ENCODE data around the gene CLOCK.

CLOCK gene

GRCh38 chr4:55442541-55442940, 104.2 kb downstream of the CLOCK start:
- Histone ChIP-seq H3K79me2 (ENCODE audit: insufficient read depth, low read length) (no peaks in the 10 kb centered on the region), H3K36me3 (ENCODE audit: insufficient read depth, low read length) (peaks cover 4% of the 10 kb centered on the region; the same call in 1 of the 2 replicates), H3K9me3 (ENCODE audit: insufficient read depth, low read depth, low read length) (no peaks in the 10 kb centered on the region), H3K4me2 (ENCODE audit: low read depth, low read length, poor library complexity, severe bottlenecking) (no peak overlapping the region), H3K4me1 (ENCODE audit: insufficient read depth, low read length, poor library complexity, severe bottlenecking) (no peaks in the 10 kb centered on the region), H2AFZ (ENCODE audit: low read length) (no peak overlapping the region), H3K4me3 (ENCODE audit: low read length, poor library complexity, severe bottlenecking) (no peak overlapping the region), H3K27me3 (ENCODE audit: insufficient read depth, low read length, poor library complexity, severe bottlenecking) (no peaks in the 10 kb centered on the region), H3F3A (ENCODE audit: low read depth) (no peaks in the 10 kb centered on the region), H3K9ac (ENCODE audit: low read depth, low read length, poor library complexity, severe bottlenecking) (no peak overlapping the region), H3K9me2 (replicated peaks; ENCODE audit: low read depth, low read length) (no peaks in the 10 kb centered on the region), H4K20me1 (ENCODE audit: insufficient read depth, low read length, poor library complexity, severe bottlenecking) (no peaks in the 10 kb centered on the region)
- TF ChIP-seq CTCF (conservative IDR thresholded peaks at IDR 0.05; ENCODE audit: low read length) (no peak), EZH2phosphoT487 (IDR thresholded peaks at IDR 0.05; ENCODE audit: borderline replicate concordance) (no peak)

- TF ChIP-seq EZH2phosphoT487 (IDR thresholded peaks at IDR 0.05; ENCODE audit: borderline replicate concordance) = no peak
- TF ChIP-seq CTCF (conservative IDR thresholded peaks at IDR 0.05; ENCODE audit: low read length) = no peak
Observed at GRCh38 chr4:55440786-55441185, 105.9 kb downstream of the CLOCK start.

GRCh38 chr4:55439023-55439422, 107.7 kb downstream of the CLOCK start:
- Histone ChIP-seq H3K9ac (ENCODE audit: low read depth, low read length, poor library complexity, severe bottlenecking) (no peak overlapping the region), H3K9me2 (replicated peaks; ENCODE audit: low read depth, low read length) (no peaks in the 10 kb centered on the region), H3K9me3 (ENCODE audit: insufficient read depth, low read depth, low read length) (no peaks in the 10 kb centered on the region), H3K79me2 (ENCODE audit: insufficient read depth, low read length) (no peaks in the 10 kb centered on the region), H3K4me1 (ENCODE audit: insufficient read depth, low read length, poor library complexity, severe bottlenecking) (peaks cover 10% of the 10 kb centered on the region), H3K27me3 (ENCODE audit: insufficient read depth, low read length, poor library complexity, severe bottlenecking) (no peaks in the 10 kb centered on the region), H2AFZ (ENCODE audit: low read length) (no peak overlapping the region), H3K4me3 (ENCODE audit: low read length, poor library complexity, severe bottlenecking) (no peak overlapping the region), H3K4me2 (ENCODE audit: low read depth, low read length, poor library complexity, severe bottlenecking) (no peak overlapping the region), H3F3A (ENCODE audit: low read depth) (no peaks in the 10 kb centered on the region), H4K20me1 (ENCODE audit: insufficient read depth, low read length, poor library complexity, severe bottlenecking) (no peaks in the 10 kb centered on the region), H3K36me3 (ENCODE audit: insufficient read depth, low read length) (peaks cover 11% of the 10 kb centered on the region; the same call in 1 of the 2 replicates)
- TF ChIP-seq EZH2phosphoT487 (IDR thresholded peaks at IDR 0.05; ENCODE audit: borderline replicate concordance) (no peak), CTCF (conservative IDR thresholded peaks at IDR 0.05; ENCODE audit: low read length) (no peak)

More at GRCh38 chr4:55440786-55441185, 105.9 kb downstream of the CLOCK start:
- Histone ChIP-seq H2AFZ (ENCODE audit: low read length) (no peak overlapping the region), H3K79me2 (ENCODE audit: insufficient read depth, low read length) (no peaks in the 10 kb centered on the region), H4K20me1 (ENCODE audit: insufficient read depth, low read length, poor library complexity, severe bottlenecking) (no peaks in the 10 kb centered on the region), H3K4me1 (ENCODE audit: insufficient read depth, low read length, poor library complexity, severe bottlenecking) (no peaks in the 10 kb centered on the region), H3K9me3 (ENCODE audit: insufficient read depth, low read depth, low read length) (no peaks in the 10 kb centered on the region), H3F3A (ENCODE audit: low read depth) (no peaks in the 10 kb centered on the region), H3K27me3 (ENCODE audit: insufficient read depth, low read length, poor library complexity, severe bottlenecking) (no peaks in the 10 kb centered on the region), H3K36me3 (ENCODE audit: insufficient read depth, low read length) (peaks cover 4% of the 10 kb centered on the region; the same call in 1 of the 2 replicates), H3K9me2 (replicated peaks; ENCODE audit: low read depth, low read length) (no peaks in the 10 kb centered on the region), H3K9ac (ENCODE audit: low read depth, low read length, poor library complexity, severe bottlenecking) (no peak overlapping the region), H3K4me2 (ENCODE audit: low read depth, low read length, poor library complexity, severe bottlenecking) (no peak overlapping the region), H3K4me3 (ENCODE audit: low read length, poor library complexity, severe bottlenecking) (no peak overlapping the region)

All from Loucy (cell line).